Hepatocyte (in vitro differentiated cells): Measurements from ENCODE around the gene DBNDD2. TPM values are rescaled to one million over a fixed set of nuclear protein-coding genes. Genes with fewer than 3 reads are reported as not detected.

Experiments
- DNase-seq: peaks from one replicate; pipeline ENCODE4 v3.0.0-alpha.2; 2016; ENCODE audit warnings: low spot score
- H2AFZ ChIP-seq: fragments of 200-600 bp; sonication (generic); 2 replicates; pipeline ENCODE4 v1.6.0; 2016; ENCODE audit warnings: antibody characterized with exemption, mild to moderate bottlenecking
- H3K27ac ChIP-seq: fragments of 200-600 bp; sonication (generic); 2 replicates; pipeline ENCODE4 v1.5.1; 2016; ENCODE audit warnings: mild to moderate bottlenecking
- H3K27me3 ChIP-seq: fragments of 200-600 bp; sonication (generic); 2 replicates; pipeline ENCODE4 v1.6.1; 2016
- H3K36me3 ChIP-seq: fragments of 200-600 bp; sonication (generic); replicated peaks from 2 replicates; pipeline ENCODE4 v1.5.1; 2016; ENCODE audit warnings: low read depth; ENCODE audit not compliant: insufficient read depth
- H3K4me1 ChIP-seq: fragments of 200-600 bp; sonication (generic); 2 replicates; pipeline ENCODE4 v1.5.1; 2016; ENCODE audit warnings: mild to moderate bottlenecking, moderate library complexity; ENCODE audit not compliant: insufficient read depth
- H3K4me2 ChIP-seq: fragments of 200-600 bp; sonication (generic); 2 replicates; pipeline ENCODE4 v1.6.0; 2016
- H3K4me3 ChIP-seq: fragments of 200-600 bp; sonication (generic); 2 replicates; pipeline ENCODE4 v1.5.1; 2016; ENCODE audit warnings: mild to moderate bottlenecking
- H3K79me2 ChIP-seq: fragments of 200-600 bp; sonication (generic); 2 replicates; pipeline ENCODE4 v1.6.0; 2017; ENCODE audit warnings: mild to moderate bottlenecking
- H3K9me2 ChIP-seq: fragments of 200-600 bp; sonication (generic); replicated peaks from 2 replicates; pipeline ENCODE4 v1.6.0; 2017; ENCODE audit warnings: mild to moderate bottlenecking; ENCODE audit not compliant: insufficient read depth
- H3K9me3 ChIP-seq: fragments of 200-600 bp; sonication (generic); 2 replicates; pipeline ENCODE4 v1.5.1; 2016; ENCODE audit warnings: low read depth, mild to moderate bottlenecking
- H4K20me1 ChIP-seq: fragments of 200-600 bp; sonication (generic); 2 replicates; pipeline ENCODE4 v1.6.0; 2016; ENCODE audit warnings: mild to moderate bottlenecking; ENCODE audit not compliant: insufficient read depth, poor library complexity, severe bottlenecking
- CTCF ChIP-seq: fragments of 200-600 bp; sonication (generic); IDR thresholded peaks from 2 replicates; pipeline ENCODE4 v1.5.1; 2016; ENCODE audit warnings: antibody characterized with exemption, mild to moderate bottlenecking; ENCODE audit not compliant: poor library complexity
- EZH2 ChIP-seq: fragments of 200-600 bp; sonication (generic); IDR thresholded peaks from 2 replicates; pipeline ENCODE4 v1.6.1; 2016; ENCODE audit warnings: antibody characterized with exemption, mild to moderate bottlenecking, borderline replicate concordance
- EZH2phosphoT487 ChIP-seq: fragments of 200-600 bp; sonication (generic); IDR thresholded peaks from one replicate; pipeline ENCODE4 v1.6.1; 2018; ENCODE audit warnings: antibody characterized with exemption, mild to moderate bottlenecking, low read depth, moderate library complexity; ENCODE audit not compliant: unreplicated experiment, severe bottlenecking
- WGBS: methylation state at CpG from one replicate; pipeline ENCODE4 v1.1.6; 2016; ENCODE audit warnings: low lambda C conversion rate; ENCODE audit errors: missing lambda C conversion rate; 5-methylcytosine and 5-hydroxymethylcytosine counted together
- polyA plus RNA-seq: library from polyadenylated mRNA; unstranded; fragments of >200 nt; fragmentation: Nextera tagmentation; extraction: Ambion mirVana; gene quantifications from 2 replicates; pipeline ENCODE4 v1.2.1, GENCODE V29; 2016
- total RNA-seq: library from RNA; depleted of rRNA; stranded (reverse); fragments of >200 nt; gene quantifications from 2 replicates; pipeline ENCODE4 v1.2.3, GENCODE V29; 2014

The DBNDD2 gene
- total and polyA plus RNA-seq, 2 experiments from 2014 or later, result 11.1 to 12.8 TPM

GRCh38 chr20:45436732-45437485, 28.8 kb downstream of the DBNDD2 start:
- TF ChIP-seq CTCF (peak; percentile 95), EZH2phosphoT487 (no peak)
- Histone ChIP-seq H2AFZ (peak overlapping the region; percentile 72), H3K9me3 (no peaks in the 10 kb centered on the region), H3K9me2 (no peaks in the 10 kb centered on the region), H3K36me3 (no peaks in the 10 kb centered on the region), H4K20me1 (no peaks in the 10 kb centered on the region), H3K4me2 (peak overlapping the region; percentile 78), H3K27ac (peak overlapping the region; percentile 47), H3K4me3 (peak overlapping the region; percentile 76), H3K4me1 (no peaks in the 10 kb centered on the region), H3K79me2 (no peaks in the 10 kb centered on the region), H3K27me3 (no peaks in the 10 kb centered on the region)
- DNase-seq, result peak; percentile 92
- WGBS, result 14% methylated on average over 33 of the region's 33 CpGs

DNA sequence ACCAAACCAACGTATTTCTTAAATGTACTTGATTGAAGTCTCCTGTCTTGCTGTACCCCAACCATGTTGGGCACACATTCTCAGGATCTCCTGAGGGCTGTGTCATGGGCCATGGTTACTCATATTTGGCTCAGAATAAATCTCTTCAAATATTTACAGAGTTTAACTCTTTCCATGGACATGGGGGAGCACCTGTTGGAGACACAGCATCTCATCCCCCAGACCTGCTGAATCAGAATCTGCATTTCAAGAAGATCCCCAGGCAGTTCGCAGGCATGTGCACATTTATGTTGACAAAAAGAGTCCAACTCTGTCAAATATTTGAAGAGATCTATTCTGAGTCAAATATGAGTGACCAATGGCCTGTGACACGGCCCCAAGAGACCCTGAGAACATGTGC, 32.3 kb downstream of the DBNDD2 start:
- TF ChIP-seq CTCF, result no peak
- TF ChIP-seq EZH2, result no peak
- TF ChIP-seq EZH2phosphoT487, result no peak
- H3K79me2 ChIP-seq, result no peaks in the 10 kb centered on the region
- no peaks in the 10 kb centered on the region for H3K9me2 ChIP-seq
- no peaks in the 10 kb centered on the region for H3K27me3 ChIP-seq
- no peak overlapping the region for H3K4me2 ChIP-seq
- no peak overlapping the region for H3K27ac ChIP-seq
- no peaks in the 10 kb centered on the region for H3K36me3 ChIP-seq
- no peak overlapping the region for H2AFZ ChIP-seq
- WGBS, result 85% methylated on average over 3 of the region's 3 CpGs
- no peak for DNase-seq
- no peak overlapping the region for H3K4me3 ChIP-seq
- H4K20me1 ChIP-seq, result no peaks in the 10 kb centered on the region
- peaks cover 3% of the 10 kb centered on the region for H3K4me1 ChIP-seq
- H3K9me3 ChIP-seq, result no peaks in the 10 kb centered on the region

- Histone ChIP-seq H3K27ac (peak overlapping the region; percentile 31), H3K9me2 (no peaks in the 10 kb centered on the region), H3K9me3 (no peaks in the 10 kb centered on the region), H3K36me3 (no peaks in the 10 kb centered on the region), H3K79me2 (no peaks in the 10 kb centered on the region), H3K4me3 (no peak overlapping the region), H2AFZ (no peak overlapping the region), H3K27me3 (no peaks in the 10 kb centered on the region), H4K20me1 (no peaks in the 10 kb centered on the region), H3K4me1 (peaks cover 3% of the 10 kb centered on the region), H3K4me2 (no peak overlapping the region)
- no peak for TF ChIP-seq CTCF
- TF ChIP-seq EZH2, result no peak
- no peak for TF ChIP-seq EZH2phosphoT487
- DNase-seq, result no peak
- 42% methylated on average over 5 of the region's 5 CpGs for WGBS
These were observed 33.0 kb downstream of the DBNDD2 start for GRCh38 chr20:45440891-45441685.
